ENCODE data around the gene DPY19L3. TPM values are rescaled to one million over a fixed set of nuclear protein-coding genes. Genes with fewer than 3 reads are reported as not detected.

Gene DPY19L3
- 10 to 100 TPM in 1 of 10 donors, 1 to 10 TPM in 9; 3.2 to 11.8 (median 4.7) TPM for total RNA-seq
- 1 to 10 TPM; 2.9 to 3.5 TPM for polyA plus RNA-seq
- long read RNA-seq, donor 1, full-length matches to known transcripts = 1 of 1 reads
- long read RNA-seq, donor 1, partial matches to known transcripts = 0 of 1 reads
- long read RNA-seq, donor 1, other reads (novel, unspliced or antisense) = 0 of 1 reads
- long read RNA-seq, donor 2, partial matches to known transcripts = 1 of 2 reads
- long read RNA-seq, donor 2, other reads (novel, unspliced or antisense) = 1 of 2 reads
- long read RNA-seq, donor 3, partial matches to known transcripts = 2 of 2 reads
- long read RNA-seq, donor 3, other reads (novel, unspliced or antisense) = 0 of 2 reads

- Histone ChIP-seq H3K27me3 (peaks cover 0 to 14% (median 0%) of the 10 kb centered on the region in 7 donors), H3K4me1 (peaks cover 0 to 25% (median 15%) of the 10 kb centered on the region in 9 donors), H3K27ac (peak within 1 kb of the TSS; percentile 86 to 99 (median 96)), H3K36me3 (peaks cover 0 to 27% (median 4%) of the 10 kb centered on the region in 9 donors), H3K9me3 (no peaks in the 10 kb centered on the region), H3K4me3 (peak within 1 kb of the TSS; percentile 64 to 98 (median 80))
- 1% methylated on average over 82 to 104 of the region's 104 CpGs for WGBS, 2 donors
- ATAC-seq (peak; percentile 98 to 100 (median 99)), DNase-seq (peak; percentile 94 to 95)
- no peak for TF ChIP-seq CTCF (IDR thresholded peaks at IDR 0.05)
- intact Hi-C loops (cut with DNase I) = loop anchor here in 5 of 10 donors (5.0 to 10.0 kb wide), 3 partner anchors 58 to 63 kb away; partner anchors contain the start of gene ZNF507 (in 4 of the 5)
These were observed at the start of gene DPY19L3 for GRCh38 chr19:32405431-32406160. Gene DPY19L3 (plus strand): TSS chr19:32405770. CDS start chr19:32408254, 2,484 bp downstream.

- no peaks in the 10 kb centered on the region for H3K9me3 ChIP-seq
- no peak for DNase-seq
- peak in 4 of 9 donors; percentile 29 to 43 (median 32) for TF ChIP-seq CTCF (IDR thresholded peaks at IDR 0.05)
- ATAC-seq = no peak
- no peak overlapping the region for H3K4me3 ChIP-seq
- H3K4me1 ChIP-seq = peaks cover 0 to 10% (median 3%) of the 10 kb centered on the region in 9 donors
- 17 to 18% methylated on average over 2 of the region's 2 CpGs for WGBS, 2 donors
- H3K27me3 ChIP-seq = peaks cover 0 to 76% (median 0%) of the 10 kb centered on the region in 7 donors
- intact Hi-C loops (cut with DNase I) = no loop called here
- H3K36me3 ChIP-seq = peaks cover 0 to 97% (median 44%) of the 10 kb centered on the region in 9 donors
- no peak overlapping the region for H3K27ac ChIP-seq
These were observed 47.9 kb upstream of the DPY19L3 start for GRCh38 chr19:32357720-32358119.

- WGBS, 2 donors = 97% methylated on average over 5 of the region's 5 CpGs
- no peak for ATAC-seq
These were observed 47.2 kb upstream of the DPY19L3 start for GRCh38 chr19:32358321-32358720.

More at GRCh38 chr19:32358321-32358720, 47.2 kb upstream of the DPY19L3 start:
- Histone ChIP-seq H3K4me1 (peaks cover 0 to 14% (median 8%) of the 10 kb centered on the region in 9 donors), H3K27me3 (peaks cover 0 to 74% (median 0%) of the 10 kb centered on the region in 7 donors), H3K36me3 (peaks cover 0 to 97% (median 40%) of the 10 kb centered on the region in 9 donors), H3K4me3 (no peak overlapping the region), H3K9me3 (no peaks in the 10 kb centered on the region), H3K27ac (no peak overlapping the region)
- TF ChIP-seq CTCF (IDR thresholded peaks at IDR 0.05) = no peak
- DNase-seq = no peak
- intact Hi-C loops (cut with DNase I) = no loop called here
